ENCODE data around the gene RNF212B. TPM values are rescaled to one million over a fixed set of nuclear protein-coding genes. Genes with fewer than 3 reads are reported as not detected.
"Not testable (repeated sequence)": the region's sequence is repeated elsewhere in the genome, so short reads cannot be mapped to it uniquely, and the experiment has no call there.

RNF212B gene
- total RNA-seq, 6 experiments from 2014 or later, result not detected

- H3K9me3 Mint-ChIP-seq, result no peaks in the 10 kb centered on the region
- H3K27me3 Mint-ChIP-seq (ENCODE audit: insufficient read depth), result peaks cover 13% of the 10 kb centered on the region
- no peak for DNase-seq
- H3K27ac Mint-ChIP-seq, result no peak overlapping the region
- no peaks in the 10 kb centered on the region for H3K4me1 Mint-ChIP-seq (ENCODE audit: low read depth)
- TF ChIP-seq CTCF (IDR thresholded peaks at IDR 0.05), result no peak
- H3K4me3 Mint-ChIP-seq, result no peak overlapping the region
- no peaks in the 10 kb centered on the region for H3K36me3 Mint-ChIP-seq (ENCODE audit: low read depth)
Observed at GRCh38 chr14:23249824-23250223, 12.1 kb downstream of the RNF212B start.

GRCh38 chr14:23252006-23252405, 14.3 kb downstream of the RNF212B start:
- Mint-ChIP-seq H3K4me3 (no peak overlapping the region), H3K36me3 (ENCODE audit: low read depth) (no peaks in the 10 kb centered on the region), H3K9me3 (no peaks in the 10 kb centered on the region), H3K27ac (no peak overlapping the region), H3K4me1 (ENCODE audit: low read depth) (no peaks in the 10 kb centered on the region), H3K27me3 (ENCODE audit: insufficient read depth) (peaks cover 11% of the 10 kb centered on the region)
- DNase-seq, result no peak
- no peak for TF ChIP-seq CTCF (IDR thresholded peaks at IDR 0.05)

- H3K27ac Mint-ChIP-seq, result no peak overlapping the region
- no peak overlapping the region for H3K4me3 Mint-ChIP-seq
- no peaks in the 10 kb centered on the region for H3K9me3 Mint-ChIP-seq
- DNase-seq, result no peak
- no peaks in the 10 kb centered on the region for H3K4me1 Mint-ChIP-seq (ENCODE audit: low read depth)
- no peak for TF ChIP-seq CTCF (IDR thresholded peaks at IDR 0.05)
- peaks cover 11% of the 10 kb centered on the region for H3K27me3 Mint-ChIP-seq (ENCODE audit: insufficient read depth)
- no peaks in the 10 kb centered on the region for H3K36me3 Mint-ChIP-seq (ENCODE audit: low read depth)
Observed at GRCh38 chr14:23252420-23253333, 14.9 kb downstream of the RNF212B start.

GRCh38 chr14:23258256-23258655, 20.5 kb downstream of the RNF212B start:
- no peak for DNase-seq
- no peak for TF ChIP-seq CTCF (IDR thresholded peaks at IDR 0.05)
- no peaks in the 10 kb centered on the region for H3K36me3 Mint-ChIP-seq (ENCODE audit: low read depth)
- no peaks in the 10 kb centered on the region for H3K4me1 Mint-ChIP-seq (ENCODE audit: low read depth)
- H3K27me3 Mint-ChIP-seq (ENCODE audit: insufficient read depth), result peaks cover 28% of the 10 kb centered on the region
- H3K27ac Mint-ChIP-seq, result no peak overlapping the region
- no peak overlapping the region for H3K4me3 Mint-ChIP-seq
- no peaks in the 10 kb centered on the region for H3K9me3 Mint-ChIP-seq

GRCh38 chr14:23259426-23259825, 21.7 kb downstream of the RNF212B start:
- Mint-ChIP-seq H3K27ac (no peak overlapping the region), H3K36me3 (ENCODE audit: low read depth) (no peaks in the 10 kb centered on the region), H3K4me1 (ENCODE audit: low read depth) (no peaks in the 10 kb centered on the region), H3K27me3 (ENCODE audit: insufficient read depth) (peaks cover 26% of the 10 kb centered on the region), H3K4me3 (no peak overlapping the region), H3K9me3 (no peaks in the 10 kb centered on the region)
- TF ChIP-seq CTCF (IDR thresholded peaks at IDR 0.05), result no peak
- DNase-seq, result no peak

- not testable (repeated sequence) for H3K4me1 Mint-ChIP-seq (ENCODE audit: low read depth); H3K9me3 Mint-ChIP-seq; H3K27ac Mint-ChIP-seq; H3K4me3 Mint-ChIP-seq; DNase-seq; H3K36me3 Mint-ChIP-seq (ENCODE audit: low read depth)
- peaks cover 28% of the 10 kb centered on the region for H3K27me3 Mint-ChIP-seq (ENCODE audit: insufficient read depth)
Observed at GRCh38 chr14:23260849-23261248, 23.1 kb downstream of the RNF212B start.
